ENCODE data around the gene C2orf42.
"Not testable (repeated sequence)": the region's sequence is repeated elsewhere in the genome, so short reads cannot be mapped to it uniquely, and the experiment has no call there.

Gene C2orf42

GRCh38 chr2:70132244-70133126 is 58.3 kb downstream of the C2orf42 start:
- DNase-seq (ENCODE audit: low read depth in 4 of 4, low spot score in 1 of 4) = no peak

- not testable (repeated sequence) for DNase-seq (ENCODE audit: low read depth in 4 of 4, low spot score in 1 of 4)
These were observed 59.3 kb downstream of the C2orf42 start for GRCh38 chr2:70131344-70132143.

DNA sequence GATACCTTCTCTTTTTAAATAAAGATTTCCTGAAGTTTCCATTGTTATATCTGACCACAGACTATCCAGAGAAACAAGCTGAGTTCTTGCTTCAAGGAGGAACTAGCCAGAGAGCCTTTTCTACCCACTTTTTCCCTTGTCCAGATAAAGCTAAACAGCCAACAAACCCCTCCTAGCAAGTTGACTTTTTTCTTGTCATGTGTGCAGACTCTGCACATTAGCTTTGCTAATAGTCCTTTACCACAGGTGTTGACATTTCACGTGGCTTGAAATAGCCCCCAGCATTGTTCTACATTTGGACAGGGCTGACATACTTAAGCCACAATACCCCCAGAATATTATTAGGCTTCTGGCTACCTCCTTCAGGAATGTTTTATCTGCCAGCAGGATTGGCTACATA is 62.8 kb downstream of the C2orf42 start:
- no peak for DNase-seq (ENCODE audit: low read depth in 4 of 4, low spot score in 1 of 4)

- DNase-seq (ENCODE audit: low read depth in 4 of 4, low spot score in 1 of 4) = no peak
These were observed 64.4 kb downstream of the C2orf42 start for GRCh38 chr2:70126413-70126812.

GRCh38 chr2:70125498-70125898 is 65.3 kb downstream of the C2orf42 start:
- DNase-seq (ENCODE audit: low read depth in 4 of 4, low spot score in 1 of 4) = no peak

- DNase-seq (ENCODE audit: low read depth in 4 of 4, low spot score in 1 of 4) = peak in 1 of 4 experiments; percentile 48
These were observed 65.8 kb downstream of the C2orf42 start for GRCh38 chr2:70124983-70125480.

DNA sequence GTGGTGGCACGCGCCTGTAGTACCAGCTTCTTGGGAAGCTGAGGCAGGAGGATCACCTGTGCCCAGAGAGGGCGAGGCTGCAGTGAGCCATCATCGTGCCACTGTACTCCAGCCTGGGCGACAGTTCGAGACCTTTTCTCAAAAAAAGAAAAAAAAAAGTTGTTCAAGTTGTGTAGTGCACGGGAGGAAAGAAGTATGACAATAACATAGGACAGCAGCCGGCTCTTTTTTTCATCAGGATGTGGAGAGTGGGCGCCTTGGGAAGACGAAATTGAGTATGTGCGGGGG is 67.0 kb downstream of the C2orf42 start:
- DNase-seq (ENCODE audit: low read depth in 4 of 4, low spot score in 1 of 4) = no peak

- no peak for DNase-seq (ENCODE audit: low read depth in 4 of 4, low spot score in 1 of 4)
These were observed 67.6 kb downstream of the C2orf42 start for GRCh38 chr2:70123051-70123828.

GRCh38 chr2:70122470-70122869 is 68.3 kb downstream of the C2orf42 start:
- no peak for DNase-seq (ENCODE audit: low read depth in 4 of 4, low spot score in 1 of 4)

GRCh38 chr2:70121627-70122372 is 69.0 kb downstream of the C2orf42 start:
- DNase-seq (ENCODE audit: low read depth in 4 of 4, low spot score in 1 of 4) = no peak

DNA sequence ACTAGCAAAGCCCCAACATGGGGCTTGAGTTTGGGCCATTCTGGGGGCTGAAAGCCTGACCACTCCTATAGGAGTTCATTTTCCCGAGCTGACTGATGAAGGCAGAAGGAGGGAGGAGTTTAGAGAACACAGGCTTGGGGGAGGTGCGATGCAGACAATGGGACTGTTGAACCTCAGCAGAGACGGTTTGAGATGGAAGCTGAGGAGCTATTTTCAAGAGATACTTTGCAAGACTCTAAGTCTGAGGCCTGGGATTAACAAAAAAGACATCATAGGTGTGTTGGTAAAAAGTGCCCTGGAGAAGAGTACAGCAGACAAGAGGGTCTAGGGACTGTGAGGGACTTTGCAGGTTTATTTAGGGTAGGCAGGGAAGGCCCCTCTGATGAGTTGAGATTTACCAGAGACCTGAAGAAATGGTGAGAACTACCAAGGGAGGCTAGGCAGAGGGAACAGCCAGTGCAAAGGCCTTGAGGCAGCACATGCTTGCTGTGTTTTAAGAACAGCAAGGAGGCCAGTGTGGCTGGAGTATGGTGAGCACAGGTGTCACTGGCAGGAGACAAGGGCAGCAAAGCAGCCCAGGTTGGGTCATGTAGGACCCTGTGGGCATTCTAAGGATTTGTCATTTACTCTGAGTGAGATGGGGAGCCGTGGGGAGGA is 71.9 kb downstream of the C2orf42 start:
- no peak for DNase-seq (ENCODE audit: low read depth in 4 of 4, low spot score in 1 of 4)

DNA sequence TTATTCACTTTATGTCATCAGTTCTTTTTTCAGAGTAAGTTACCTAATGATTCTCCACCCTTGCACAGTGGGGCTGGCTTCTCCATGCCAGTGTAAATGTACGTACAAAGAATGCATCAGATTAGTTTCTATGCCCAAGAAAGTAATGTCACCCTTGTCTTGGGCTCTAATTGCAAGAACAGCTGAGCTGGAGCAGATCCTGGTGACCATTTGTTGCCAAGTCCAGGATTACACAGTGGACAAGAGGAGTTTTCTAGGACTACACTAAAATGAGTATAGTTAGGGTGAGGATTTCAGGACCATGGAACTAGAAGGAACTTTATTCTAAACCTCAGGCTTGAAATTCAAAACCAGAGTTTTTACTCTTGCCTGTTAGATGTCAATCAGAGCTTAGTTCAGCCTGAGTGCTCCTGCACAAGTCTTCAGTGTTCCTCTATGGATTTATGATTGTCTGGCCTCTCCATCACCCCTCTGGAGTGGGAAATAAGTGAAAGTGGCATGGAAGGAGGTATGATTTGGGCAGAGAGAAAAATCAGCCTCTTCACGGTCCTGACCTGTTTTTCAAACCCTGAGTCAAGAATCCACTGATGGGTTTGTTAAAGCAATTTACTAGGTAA is 73.8 kb downstream of the C2orf42 start:
- DNase-seq (ENCODE audit: low read depth in 4 of 4, low spot score in 1 of 4) = no peak

DNA sequence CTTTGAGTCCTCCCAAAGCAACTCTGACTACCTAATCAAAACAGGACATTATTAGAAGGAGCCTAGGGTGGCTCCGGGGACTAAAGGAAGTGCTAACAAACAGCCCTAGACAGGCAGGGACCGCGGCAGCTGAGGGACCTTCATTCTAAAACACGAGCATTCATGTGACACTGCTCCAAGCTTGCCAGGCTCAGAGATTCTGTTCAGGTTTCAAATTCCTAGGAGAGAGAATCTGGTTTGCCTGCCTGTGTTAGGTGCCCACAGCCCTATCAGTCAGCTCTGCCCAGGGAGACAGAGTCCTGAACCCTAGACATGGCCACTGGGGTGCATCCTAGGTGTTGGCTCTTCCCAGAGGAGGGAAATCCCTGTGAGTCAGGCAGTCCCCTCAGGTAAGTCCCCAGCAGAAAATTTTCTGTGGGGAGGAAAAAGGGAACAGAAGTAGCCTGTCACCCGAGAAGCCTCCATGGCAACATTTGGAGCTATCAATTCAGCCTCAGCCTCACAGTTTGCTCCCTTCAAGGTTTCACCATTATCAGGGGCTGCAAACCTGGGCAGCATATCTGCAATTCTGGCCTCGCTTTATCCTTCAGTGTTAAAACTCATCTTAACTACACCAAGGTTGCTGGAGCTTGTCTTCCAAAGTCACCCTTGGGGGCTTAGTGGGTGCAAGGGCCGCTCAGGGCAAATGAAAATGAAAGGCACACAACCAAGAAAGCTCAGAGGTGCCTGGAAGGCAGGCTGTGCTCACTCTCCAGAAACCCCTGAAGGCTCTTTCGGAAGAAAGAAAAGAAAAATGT is 75.0 kb downstream of the C2orf42 start:
- DNase-seq (ENCODE audit: low read depth in 4 of 4, low spot score in 1 of 4) = no peak

DNA sequence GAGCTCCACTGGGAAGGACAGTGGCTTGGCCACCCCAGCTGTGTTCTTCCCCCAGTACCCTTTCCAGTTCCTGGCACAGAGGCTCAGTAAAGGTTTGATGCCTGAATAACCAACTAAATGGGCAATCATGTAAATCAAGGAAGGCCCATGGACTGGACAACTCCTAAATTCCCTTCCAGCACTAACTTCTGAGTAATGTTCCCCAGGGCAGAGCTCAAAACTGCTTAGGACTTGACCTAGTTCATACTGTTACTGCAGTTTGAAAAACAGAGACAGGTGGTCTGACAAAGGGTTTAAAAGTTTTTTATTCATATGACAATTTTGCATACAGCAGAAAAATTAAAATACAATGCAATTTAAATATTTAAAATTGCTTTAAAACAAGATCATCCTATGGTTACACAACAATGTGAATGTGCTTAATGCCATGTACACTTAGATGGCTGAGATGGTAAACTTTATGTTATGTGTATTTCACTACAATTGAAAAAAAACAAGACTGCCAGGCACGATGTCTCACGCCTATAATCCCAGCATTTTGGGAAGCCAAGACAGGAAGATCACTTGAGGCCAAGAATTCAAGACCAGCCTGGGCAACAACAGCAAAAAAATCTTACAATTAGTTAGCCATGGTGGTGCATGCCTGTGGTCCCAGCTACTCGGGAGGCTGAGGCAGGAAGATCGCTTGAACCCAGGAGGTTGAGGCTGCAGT is 77.3 kb downstream of the C2orf42 start:
- no peak for DNase-seq (ENCODE audit: low read depth in 4 of 4, low spot score in 1 of 4)

GRCh38 chr2:70111752-70112591 is 78.8 kb downstream of the C2orf42 start:
- DNase-seq (ENCODE audit: low read depth in 4 of 4, low spot score in 1 of 4) = no peak

DNA sequence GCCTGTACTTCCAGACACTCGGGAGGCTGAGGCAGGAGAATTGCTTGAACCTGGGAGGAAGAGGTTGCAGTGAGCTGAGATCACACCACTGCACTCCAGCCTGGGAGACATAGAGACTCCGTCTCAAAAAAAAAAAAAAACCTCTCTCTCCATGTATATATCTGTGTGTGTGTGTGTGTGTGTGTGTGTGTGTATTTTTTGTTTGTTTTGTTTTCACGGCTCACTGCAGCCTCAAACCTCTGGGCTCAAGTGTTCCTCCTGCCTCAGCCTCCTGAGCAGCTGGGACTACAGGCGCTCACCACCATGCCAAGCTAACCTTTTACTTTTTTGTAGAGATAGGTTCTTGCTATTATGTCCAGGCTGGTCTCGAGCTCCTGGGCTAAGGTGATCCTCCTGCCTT is 80.4 kb downstream of the C2orf42 start:
- DNase-seq (ENCODE audit: low read depth in 4 of 4, low spot score in 1 of 4) = not testable (repeated sequence)

GRCh38 chr2:70106138-70106537 is 84.7 kb downstream of the C2orf42 start:
- not testable (repeated sequence) for DNase-seq (ENCODE audit: low read depth in 4 of 4, low spot score in 1 of 4)
